A549 (cell line): ENCODE measurements around the gene SYMPK. TPM values are rescaled to one million over a fixed set of nuclear protein-coding genes. Genes with fewer than 3 reads are reported as not detected.

Experiments
- ATAC-seq, 2 experiments: fragments of 200-7000 bp in 1 of 2; fragments of >200 bp in 1 of 2; cut with Nextera tagmentation in 1 of 2; cut with Tn5 transposase in 1 of 2; 3 replicates each; pipeline versions ENCODE4 v1.8.0 to v1.9.1; 2018 to 2020; ENCODE audit warnings: mild to moderate bottlenecking in 1 of 2, moderate library complexity in 1 of 2
- CTCF ChIA-PET: fragments of 300-600 bp; sonication (Branson Sonifier 250); formaldehyde crosslinking; extraction: SDS; loops from one replicate; lab custom pipeline; 2021; ENCODE audit warnings: antibody characterized with exemption, inconsistent platforms; lab: Yijun Ruan, JAX
- POLR2A ChIA-PET: fragments of 350-600 bp; formaldehyde crosslinking; extraction: SDS; loops from one replicate; lab custom pipeline; 2021; ENCODE audit warnings: antibody characterized with exemption, inconsistent platforms; lab: Yijun Ruan, JAX
- DNase-seq, 2 experiments: peaks; one replicate each; pipeline versions ENCODE4 v3.0.0 to v3.0.0-alpha.2; 2011 to 2016; ENCODE audit warnings: low read depth in 1 of 2, low spot score in 1 of 2
- FAIRE-seq: peaks from 2 replicates; lab custom pipeline; 2011; peaks lifted over from hg19 to GRCh38; lab: Jason Lieb, UNC
- H3K27ac ChIP-seq, 2 experiments: fragments of >200 bp; sonication (Bioruptor Twin); formaldehyde crosslinking; 3 replicates each; pipeline ENCODE4 v1.5.1; 2016 to 2017
- H3K4me1 ChIP-seq: fragments of >200 bp; sonication (Bioruptor Twin); formaldehyde crosslinking; 3 replicates; pipeline ENCODE4 v1.6.1; 2016
- H3K4me2 ChIP-seq: fragments of >200 bp; sonication (Bioruptor Twin); formaldehyde crosslinking; 3 replicates; pipeline ENCODE4 v1.6.1; 2016
- H3K4me3 ChIP-seq: fragments of >200 bp; sonication (Bioruptor Twin); formaldehyde crosslinking; 3 replicates; pipeline ENCODE4 v1.5.1; 2016
- H3K9me3 ChIP-seq: fragments of >200 bp; sonication (Bioruptor Twin); formaldehyde crosslinking; 3 replicates; pipeline ENCODE4 v1.6.1; 2016
- BHLHE40 ChIP-seq: IDR thresholded peaks from 2 replicates; pipeline ENCODE4 v1.6.1; 2012; ENCODE audit warnings: low read depth, low read length, inconsistent platforms
- CBX8 ChIP-seq: fragments of 200-600 bp; sonication (generic); IDR thresholded peaks from 2 replicates; pipeline ENCODE4 v1.6.1; 2016
- CEBPB ChIP-seq, 2 experiments: fragments of >200 bp in 1 of 2; sonication (Bioruptor Twin) in 1 of 2; formaldehyde crosslinking in 1 of 2; IDR thresholded peaks; 2 replicates each; pipeline ENCODE4 v1.6.1; 2012 to 2016
- CHD4 ChIP-seq: fragments of 200-600 bp; sonication (generic); IDR thresholded peaks from 2 replicates; pipeline ENCODE4 v1.6.1; 2016; ENCODE audit warnings: antibody characterized with exemption, mild to moderate bottlenecking, borderline replicate concordance
- FOSB ChIP-seq: fragments of 250-450 bp; sonication (Bioruptor Pico); IDR thresholded peaks from 2 replicates; pipeline ENCODE4 v1.5.0; 2020; ENCODE audit warnings: mild to moderate bottlenecking, moderate library complexity
- FOXS1 ChIP-seq: fragments of 250-450 bp; sonication (Bioruptor Pico); IDR thresholded peaks from 2 replicates; pipeline ENCODE4 v1.5.0; 2020; ENCODE audit warnings: mild to moderate bottlenecking, moderate library complexity
- HOXB5 ChIP-seq: fragments of 250-450 bp; sonication (Bioruptor Pico); IDR thresholded peaks from 2 replicates; pipeline ENCODE4 v1.5.0; 2020; ENCODE audit warnings: mild to moderate bottlenecking, moderate library complexity
- JUN ChIP-seq, 2 experiments: fragments of >200 bp; sonication (Bioruptor Twin); formaldehyde crosslinking; IDR thresholded peaks; 2 replicates in 1 of 2; 3 replicates in 1 of 2; pipeline ENCODE4 v1.6.1; 2016 to 2017
- KDM1A ChIP-seq: fragments of 200-600 bp; sonication (generic); IDR thresholded peaks from 2 replicates; pipeline ENCODE4 v1.6.1; 2016; ENCODE audit warnings: low read depth, mild to moderate bottlenecking
- KDM5A ChIP-seq: fragments of 200-600 bp; sonication (generic); IDR thresholded peaks from 2 replicates; pipeline ENCODE4 v1.6.1; 2016; ENCODE audit warnings: antibody characterized with exemption, mild to moderate bottlenecking
- MAFK ChIP-seq: fragments of 450-650 bp; IDR thresholded peaks from 2 replicates; pipeline ENCODE4 v1.6.1; 2014; ENCODE audit not compliant: partially characterized antibody
- MAX ChIP-seq: IDR thresholded peaks from 2 replicates; pipeline ENCODE4 v1.6.1; 2012
- MYC ChIP-seq: IDR thresholded peaks from 2 replicates; pipeline ENCODE4 v1.6.1; 2012; ENCODE audit warnings: mild to moderate bottlenecking, inconsistent platforms, low read length, improper control_type of control experiment, borderline replicate concordance
- POLR2AphosphoS2 ChIP-seq: conservative IDR thresholded peaks from 2 replicates; pipeline ENCODE4 v1.6.1; 2012; ENCODE audit warnings: low read length, improper control_type of control experiment, inconsistent platforms
- RAD21 ChIP-seq, 2 experiments: fragments of >200 bp in 1 of 2; sonication (Bioruptor Twin) in 1 of 2; formaldehyde crosslinking in 1 of 2; IDR thresholded peaks in 1 of 2; conservative IDR thresholded peaks in 1 of 2; 2 replicates in 1 of 2; 3 replicates in 1 of 2; pipeline ENCODE4 v1.6.1; 2012 to 2018; ENCODE audit warnings: inconsistent platforms in 1 of 2
- RARB ChIP-seq: fragments of 250-450 bp; sonication (Bioruptor Pico); IDR thresholded peaks from 2 replicates; pipeline ENCODE4 v1.8.0; 2021; ENCODE audit warnings: mild to moderate bottlenecking, moderate library complexity
- RFX5 ChIP-seq: fragments of 450-650 bp; IDR thresholded peaks from 2 replicates; pipeline ENCODE4 v1.7.1; 2014; ENCODE audit warnings: antibody characterized with exemption, mild to moderate bottlenecking, moderate library complexity
- RNF2 ChIP-seq: fragments of 200-600 bp; sonication (generic); IDR thresholded peaks from 2 replicates; pipeline ENCODE4 v1.6.1; 2016; ENCODE audit warnings: low read depth, mild to moderate bottlenecking, antibody characterized with exemption, moderate library complexity, borderline replicate concordance
- SMC3 ChIP-seq: fragments of >200 bp; sonication (Bioruptor Twin); formaldehyde crosslinking; IDR thresholded peaks from 3 replicates; pipeline ENCODE4 v1.6.1; 2018; ENCODE audit warnings: inconsistent platforms
- TFCP2L1 ChIP-seq: fragments of 250-450 bp; sonication (Bioruptor Pico); IDR thresholded peaks from 2 replicates; pipeline ENCODE4 v1.5.0; 2021; ENCODE audit warnings: mild to moderate bottlenecking
- TP53 ChIP-seq: fragments of 250-450 bp; sonication (Bioruptor Pico); IDR thresholded peaks from 2 replicates; pipeline ENCODE4 v1.5.0; 2021; ENCODE audit warnings: mild to moderate bottlenecking, moderate library complexity
- ZFP36 ChIP-seq: fragments of 450-650 bp; IDR thresholded peaks from 2 replicates; pipeline ENCODE4 v1.6.1; 2014; ENCODE audit warnings: borderline replicate concordance; ENCODE audit not compliant: partially characterized antibody
- ZSCAN20 ChIP-seq: fragments of 250-450 bp; sonication (Bioruptor Pico); IDR thresholded peaks from 2 replicates; pipeline ENCODE4 v1.8.0; 2022; ENCODE audit warnings: mild to moderate bottlenecking, moderate library complexity
- WGBS: methylation state at CpG from one replicate; pipeline ENCODE4 v1.1.6; 2017; ENCODE audit errors: missing lambda C conversion rate; 5-methylcytosine and 5-hydroxymethylcytosine counted together
- polyA plus RNA-seq, 4 experiments: library from polyadenylated mRNA; depleted of rRNA in 3 of 4; stranded (reverse); fragments of >200 nt; fragmentation: RNase III in 1 of 4; extraction: RNeasy Plus Mini Kit Qiagen cat#74134 plus additional on column Dnase treatment in 1 of 4; gene quantifications; 2 replicates in 3 of 4; 3 replicates in 1 of 4; pipeline ENCODE4 v1.2.3, GENCODE V29; 2011 to 2017
- TF ChIP-seq, protein P1 (sequence below): fragments of 250-450 bp; sonication (Bioruptor Pico); IDR thresholded peaks from 2 replicates; pipeline ENCODE4 v1.5.0; 2021; ENCODE audit warnings: mild to moderate bottlenecking, moderate library complexity, borderline replicate concordance
- TF ChIP-seq, protein P2 (sequence below): IDR thresholded peaks from 2 replicates; pipeline ENCODE4 v1.6.1; 2012; ENCODE audit warnings: low read depth, borderline replicate concordance
- TF ChIP-seq, protein P3 (sequence below): fragments of 150-350 bp; IDR thresholded peaks from 2 replicates; pipeline ENCODE4 v1.6.1; 2014; ENCODE audit warnings: low read depth, mild to moderate bottlenecking, low read length
- TF ChIP-seq, protein P4 (sequence below): fragments of >200 bp; sonication (Bioruptor Twin); formaldehyde crosslinking; IDR thresholded peaks from 3 replicates; pipeline ENCODE4 v1.5.1; 2016

Gene SYMPK
- polyA plus RNA-seq, 2 of the 4 experiments (the other 2 are of a cell fraction): 61.9 to 105 TPM

GRCh38 chr19:45790942-45791341 lies 72.0 kb downstream of the SYMPK start:
- peak overlapping the region; percentile 97 for H3K4me2 ChIP-seq
- no peak for DNase-seq
- H3K4me1 ChIP-seq: peaks cover 19% of the 10 kb centered on the region
- H3K4me3 ChIP-seq: 0 out of 3 replicates have a peak overlapping the region, but pooled peaks have one; percentile 97
- CTCF ChIA-PET: interaction anchor here (0.7 to 74.3 kb wide), 3 partner anchors 6 to 47 kb away, joined by 3 to 2204 read pairs (median 2204); partner anchors contain the start of genes DMPK, DMWD, RSPH6A and SIX5
- no peak for FAIRE-seq
- no peaks in the 10 kb centered on the region for H3K9me3 ChIP-seq
- WGBS: 96% methylated on average over 8 of the region's 8 CpGs
- H3K27ac ChIP-seq: no peak overlapping the region
- ATAC-seq: no peak
- POLR2A ChIA-PET: interaction anchor here (2.3 kb wide), 1 partner anchor 9 kb away, joined by 30 read pairs; the partner anchor contains the start of gene DMPK
- TF ChIP-seq RFX5 (no peak), TFCP2L1 (CRISPR knock-in tag) (no peak), SMC3 (no peak), RAD21 (conservative IDR thresholded peaks at IDR 0.05 in 1 of 2, IDR thresholded peaks at IDR 0.05 in 1 of 2) (no peak), RARB (CRISPR knock-in tag) (no peak), POLR2AphosphoS2 (no peak), CEBPB (IDR thresholded peaks at IDR 0.05) (no peak), KDM5A (no peak), ZFP36 (no peak), MAX (no peak), HOXB5 (CRISPR knock-in tag) (no peak), JUN (IDR thresholded peaks at IDR 0.05) (no peak)
- TF ChIP-seq, protein P1, sequence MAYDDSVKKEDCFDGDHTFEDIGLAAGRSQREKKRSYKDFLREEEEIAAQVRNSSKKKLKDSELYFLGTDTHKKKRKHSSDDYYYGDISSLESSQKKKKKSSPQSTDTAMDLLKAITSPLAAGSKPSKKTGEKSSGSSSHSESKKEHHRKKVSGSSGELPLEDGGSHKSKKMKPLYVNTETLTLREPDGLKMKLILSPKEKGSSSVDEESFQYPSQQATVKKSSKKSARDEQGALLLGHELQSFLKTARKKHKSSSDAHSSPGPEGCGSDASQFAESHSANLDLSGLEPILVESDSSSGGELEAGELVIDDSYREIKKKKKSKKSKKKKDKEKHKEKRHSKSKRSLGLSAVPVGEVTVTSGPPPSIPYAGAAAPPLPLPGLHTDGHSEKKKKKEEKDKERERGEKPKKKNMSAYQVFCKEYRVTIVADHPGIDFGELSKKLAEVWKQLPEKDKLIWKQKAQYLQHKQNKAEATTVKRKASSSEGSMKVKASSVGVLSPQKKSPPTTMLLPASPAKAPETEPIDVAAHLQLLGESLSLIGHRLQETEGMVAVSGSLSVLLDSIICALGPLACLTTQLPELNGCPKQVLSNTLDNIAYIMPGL (CRISPR knock-in tag): no peak
- TF ChIP-seq, protein P2, sequence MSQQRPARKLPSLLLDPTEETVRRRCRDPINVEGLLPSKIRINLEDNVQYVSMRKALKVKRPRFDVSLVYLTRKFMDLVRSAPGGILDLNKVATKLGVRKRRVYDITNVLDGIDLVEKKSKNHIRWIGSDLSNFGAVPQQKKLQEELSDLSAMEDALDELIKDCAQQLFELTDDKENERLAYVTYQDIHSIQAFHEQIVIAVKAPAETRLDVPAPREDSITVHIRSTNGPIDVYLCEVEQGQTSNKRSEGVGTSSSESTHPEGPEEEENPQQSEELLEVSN: no peak

DNA sequence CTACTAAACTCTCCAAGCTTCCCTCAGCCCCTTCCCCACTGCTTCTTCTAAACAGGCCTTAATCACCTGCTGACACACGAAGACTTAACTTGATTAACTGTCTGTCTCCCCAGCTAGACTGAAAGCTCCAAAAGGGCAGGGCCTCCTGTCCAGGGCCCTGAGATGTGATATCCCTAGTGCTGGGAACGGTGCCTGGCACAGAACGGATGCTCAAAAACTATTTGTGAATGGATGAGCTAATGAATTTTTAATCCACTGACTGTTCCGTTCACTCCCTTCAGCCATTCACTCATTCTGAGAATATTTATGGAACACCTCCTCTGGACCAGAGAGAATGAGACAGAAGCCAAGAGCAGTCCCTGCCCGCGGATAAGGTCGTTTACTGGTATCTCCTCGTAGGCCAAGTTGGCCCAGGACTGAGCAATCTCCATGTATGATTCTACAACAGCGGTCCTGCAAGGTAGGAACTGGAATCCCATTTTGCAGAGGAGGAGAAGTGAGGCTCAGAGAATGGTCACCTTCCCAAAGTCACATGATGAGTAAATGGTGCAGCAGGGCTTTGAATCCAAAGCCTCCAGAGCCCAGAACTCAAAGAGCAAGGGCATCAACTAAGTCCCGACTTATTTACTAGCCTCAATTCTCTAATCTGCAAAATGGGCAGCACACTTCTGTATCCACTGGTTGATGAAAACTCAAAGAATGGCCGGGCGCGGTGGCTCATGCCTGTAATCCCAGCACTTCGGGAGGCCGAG lies 73.7 kb downstream of the SYMPK start:
- no peak overlapping the region for H3K4me3 ChIP-seq
- no peak for ATAC-seq
- no peak for DNase-seq
- no peak overlapping the region for H3K4me2 ChIP-seq
- no peaks in the 10 kb centered on the region for H3K9me3 ChIP-seq
- WGBS: 92% methylated on average over 15 of the region's 15 CpGs
- ChIA-PET CTCF (interaction anchor here (62.0 to 74.3 kb wide), 2 partner anchors 4 to 19 kb away, joined by 2204 read pairs; partner anchors contain the start of genes DMPK, DMWD, RSPH6A and SIX5), POLR2A (no interaction called here)
- H3K4me1 ChIP-seq: peaks cover 22% of the 10 kb centered on the region
- no peak for FAIRE-seq
- peak; percentile 63; the same call in 1 of the 2 replicates for TF ChIP-seq KDM1A
- no peak for TF ChIP-seq HOXB5 (CRISPR knock-in tag)
- no peak overlapping the region for H3K27ac ChIP-seq

DNA sequence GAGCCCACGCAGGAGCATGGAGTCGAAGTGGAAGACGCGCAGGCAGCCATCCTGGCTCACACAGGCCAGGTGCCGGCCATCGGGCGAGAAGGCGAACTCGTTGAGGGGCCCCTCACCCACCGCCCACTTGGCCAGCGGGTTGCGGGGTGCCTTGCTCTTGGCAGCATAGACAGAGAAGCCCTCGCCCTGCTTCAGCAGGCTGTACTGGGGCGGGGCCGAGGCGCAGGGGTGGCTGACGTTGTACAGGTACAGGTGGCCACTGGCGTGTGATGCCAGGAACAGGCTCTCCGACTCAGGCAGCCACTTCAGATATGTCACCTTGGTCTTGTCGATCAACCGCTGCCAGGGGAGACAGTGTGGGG lies 76.4 kb downstream of the SYMPK start:
- DNase-seq (no peak), ATAC-seq (no peak), FAIRE-seq (no peak)
- Histone ChIP-seq H3K4me3 (no peak overlapping the region), H3K27ac (no peak overlapping the region), H3K9me3 (no peaks in the 10 kb centered on the region), H3K4me2 (no peak overlapping the region), H3K4me1 (peaks cover 40% of the 10 kb centered on the region)
- ChIA-PET CTCF (interaction anchor here (62.0 to 74.3 kb wide), 2 partner anchors 2 to 22 kb away, joined by 2204 read pairs; partner anchors contain the start of genes DMPK, DMWD, RSPH6A and SIX5), POLR2A (no interaction called here)
- WGBS: 93% methylated on average over 13 of the region's 21 CpGs
- no peak for TF ChIP-seq BHLHE40
- no peak for TF ChIP-seq KDM1A
- TF ChIP-seq MYC: no peak
- no peak for TF ChIP-seq MAFK
- TF ChIP-seq POLR2AphosphoS2: no peak
- no peak for TF ChIP-seq FOXS1 (CRISPR knock-in tag)
- TF ChIP-seq ZSCAN20 (CRISPR knock-in tag): no peak
- TF ChIP-seq CBX8: no peak
- no peak for TF ChIP-seq HOXB5 (CRISPR knock-in tag)
- no peak for TF ChIP-seq CEBPB (IDR thresholded peaks at IDR 0.05)
- TF ChIP-seq RNF2: no peak
- TF ChIP-seq MAX: no peak
- TF ChIP-seq, protein P3, sequence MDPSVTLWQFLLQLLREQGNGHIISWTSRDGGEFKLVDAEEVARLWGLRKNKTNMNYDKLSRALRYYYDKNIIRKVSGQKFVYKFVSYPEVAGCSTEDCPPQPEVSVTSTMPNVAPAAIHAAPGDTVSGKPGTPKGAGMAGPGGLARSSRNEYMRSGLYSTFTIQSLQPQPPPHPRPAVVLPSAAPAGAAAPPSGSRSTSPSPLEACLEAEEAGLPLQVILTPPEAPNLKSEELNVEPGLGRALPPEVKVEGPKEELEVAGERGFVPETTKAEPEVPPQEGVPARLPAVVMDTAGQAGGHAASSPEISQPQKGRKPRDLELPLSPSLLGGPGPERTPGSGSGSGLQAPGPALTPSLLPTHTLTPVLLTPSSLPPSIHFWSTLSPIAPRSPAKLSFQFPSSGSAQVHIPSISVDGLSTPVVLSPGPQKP: no peak
- no peak for TF ChIP-seq CHD4
- no peak for TF ChIP-seq FOSB (CRISPR knock-in tag)
- TF ChIP-seq, protein P4, sequence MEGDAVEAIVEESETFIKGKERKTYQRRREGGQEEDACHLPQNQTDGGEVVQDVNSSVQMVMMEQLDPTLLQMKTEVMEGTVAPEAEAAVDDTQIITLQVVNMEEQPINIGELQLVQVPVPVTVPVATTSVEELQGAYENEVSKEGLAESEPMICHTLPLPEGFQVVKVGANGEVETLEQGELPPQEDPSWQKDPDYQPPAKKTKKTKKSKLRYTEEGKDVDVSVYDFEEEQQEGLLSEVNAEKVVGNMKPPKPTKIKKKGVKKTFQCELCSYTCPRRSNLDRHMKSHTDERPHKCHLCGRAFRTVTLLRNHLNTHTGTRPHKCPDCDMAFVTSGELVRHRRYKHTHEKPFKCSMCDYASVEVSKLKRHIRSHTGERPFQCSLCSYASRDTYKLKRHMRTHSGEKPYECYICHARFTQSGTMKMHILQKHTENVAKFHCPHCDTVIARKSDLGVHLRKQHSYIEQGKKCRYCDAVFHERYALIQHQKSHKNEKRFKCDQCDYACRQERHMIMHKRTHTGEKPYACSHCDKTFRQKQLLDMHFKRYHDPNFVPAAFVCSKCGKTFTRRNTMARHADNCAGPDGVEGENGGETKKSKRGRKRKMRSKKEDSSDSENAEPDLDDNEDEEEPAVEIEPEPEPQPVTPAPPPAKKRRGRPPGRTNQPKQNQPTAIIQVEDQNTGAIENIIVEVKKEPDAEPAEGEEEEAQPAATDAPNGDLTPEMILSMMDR: no peak
- TF ChIP-seq TP53: no peak
